Activated CD4-positive, alpha-beta memory T cell treated with anti-CD3 and anti-CD28 coated beads, Interleukin-2, amount 10 ng/mL, durations not matched to agents 7 days and 5 days (primary cell): ENCODE results near the gene DUOX1. TPM values are rescaled to one million over a fixed set of nuclear protein-coding genes. Genes with fewer than 3 reads are reported as not detected.

Experiments
- CTCF ChIA-PET: fragments of 350-600 bp; sonication (Branson Sonifier 250); formaldehyde crosslinking; loops from one replicate; lab custom pipeline; 2021; ENCODE audit warnings: antibody characterized with exemption, inconsistent platforms; lab: Charles Lee
- POLR2A ChIA-PET: fragments of 350-600 bp; sonication (Branson Sonifier 250); formaldehyde crosslinking; loops from one replicate; lab custom pipeline; 2021; ENCODE audit warnings: antibody characterized with exemption; lab: Charles Lee
- DNase-seq: peaks from one replicate; pipeline ENCODE4 v3.0.0-alpha.2; 2020
- H3K27ac Mint-ChIP-seq: one replicate; pipeline ENCODE4 v1.8.0; 2021; ENCODE audit warnings: mild to moderate bottlenecking, mixed read lengths
- H3K27me3 Mint-ChIP-seq: one replicate; pipeline ENCODE4 v1.8.0; 2021; ENCODE audit warnings: mixed read lengths
- H3K36me3 Mint-ChIP-seq: one replicate; pipeline ENCODE4 v1.8.0; 2021; ENCODE audit warnings: low read depth, mixed read lengths
- H3K4me1 Mint-ChIP-seq: one replicate; pipeline ENCODE4 v1.8.0; 2021; ENCODE audit warnings: mixed read lengths
- H3K4me3 Mint-ChIP-seq: one replicate; pipeline ENCODE4 v1.8.0; 2021; ENCODE audit warnings: mild to moderate bottlenecking, mixed read lengths
- H3K9me3 Mint-ChIP-seq: one replicate; pipeline ENCODE4 v1.8.0; 2021; ENCODE audit warnings: mixed read lengths
- total RNA-seq, 2 experiments: library from RNA; stranded (reverse); gene quantifications; one replicate each; pipeline ENCODE4 v1.2.3, GENCODE V29; 2021

Gene DUOX1
- total RNA-seq, 2 experiments from 2014 or later: 0.08 TPM; not detected in 1

GRCh38 chr15:45184562-45185041, 54.8 kb downstream of the DUOX1 start:
- Mint-ChIP-seq H3K27ac (no peak overlapping the region), H3K9me3 (no peaks in the 10 kb centered on the region), H3K27me3 (peaks cover 21% of the 10 kb centered on the region), H3K36me3 (no peaks in the 10 kb centered on the region), H3K4me1 (peaks cover 24% of the 10 kb centered on the region), H3K4me3 (no peak overlapping the region)
- CTCF ChIA-PET: no interaction called here
- no peak for DNase-seq
- POLR2A ChIA-PET: no interaction called here

DNA sequence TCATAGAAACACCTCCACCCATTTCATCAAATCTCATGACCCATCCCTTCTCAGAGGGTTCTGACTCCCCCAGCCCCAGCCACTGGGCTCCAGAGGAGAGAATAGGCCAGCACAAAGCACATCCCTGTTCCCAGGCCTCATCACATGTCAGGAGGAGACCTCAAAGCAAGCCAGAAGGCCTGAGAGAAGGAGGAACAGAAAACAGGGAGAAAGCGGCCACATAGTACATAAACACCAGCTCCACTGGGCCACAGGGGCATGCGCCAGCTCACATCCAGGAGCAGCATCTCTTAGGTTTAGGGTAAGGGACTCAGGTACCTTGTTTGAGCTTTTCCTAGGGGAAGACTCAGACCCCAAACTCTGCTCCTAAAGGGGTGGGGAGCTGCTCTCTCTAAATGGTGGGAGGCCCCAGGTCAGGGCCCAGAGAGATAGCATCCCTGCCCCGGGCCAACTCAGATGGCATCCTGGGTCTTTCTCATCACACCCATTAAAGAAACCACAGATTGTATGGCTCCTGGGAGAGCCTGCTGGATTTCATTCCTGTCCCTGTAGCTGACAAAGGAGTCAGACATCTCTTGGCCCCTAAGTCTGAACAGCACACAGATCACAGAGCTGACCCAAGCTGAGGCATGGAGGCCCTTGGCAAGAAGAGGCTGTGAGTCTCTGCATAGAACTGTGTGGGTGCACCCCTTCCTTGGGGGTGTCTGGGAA, 55.4 kb downstream of the DUOX1 start:
- Mint-ChIP-seq H3K9me3 (no peaks in the 10 kb centered on the region), H3K36me3 (no peaks in the 10 kb centered on the region), H3K4me3 (no peak overlapping the region), H3K27me3 (peaks cover 27% of the 10 kb centered on the region), H3K4me1 (peaks cover 19% of the 10 kb centered on the region), H3K27ac (no peak overlapping the region)
- ChIA-PET CTCF (interaction anchor here (1.0 to 2.2 kb wide), 3 partner anchors 13 to 67 kb away, joined by 3 to 6 read pairs (median 4); no protein-coding TSS in a partner anchor), POLR2A (interaction anchor here (1.0 kb wide), 1 partner anchor 13 kb away, joined by 4 read pairs; no protein-coding TSS in a partner anchor)
- no peak for DNase-seq

DNA sequence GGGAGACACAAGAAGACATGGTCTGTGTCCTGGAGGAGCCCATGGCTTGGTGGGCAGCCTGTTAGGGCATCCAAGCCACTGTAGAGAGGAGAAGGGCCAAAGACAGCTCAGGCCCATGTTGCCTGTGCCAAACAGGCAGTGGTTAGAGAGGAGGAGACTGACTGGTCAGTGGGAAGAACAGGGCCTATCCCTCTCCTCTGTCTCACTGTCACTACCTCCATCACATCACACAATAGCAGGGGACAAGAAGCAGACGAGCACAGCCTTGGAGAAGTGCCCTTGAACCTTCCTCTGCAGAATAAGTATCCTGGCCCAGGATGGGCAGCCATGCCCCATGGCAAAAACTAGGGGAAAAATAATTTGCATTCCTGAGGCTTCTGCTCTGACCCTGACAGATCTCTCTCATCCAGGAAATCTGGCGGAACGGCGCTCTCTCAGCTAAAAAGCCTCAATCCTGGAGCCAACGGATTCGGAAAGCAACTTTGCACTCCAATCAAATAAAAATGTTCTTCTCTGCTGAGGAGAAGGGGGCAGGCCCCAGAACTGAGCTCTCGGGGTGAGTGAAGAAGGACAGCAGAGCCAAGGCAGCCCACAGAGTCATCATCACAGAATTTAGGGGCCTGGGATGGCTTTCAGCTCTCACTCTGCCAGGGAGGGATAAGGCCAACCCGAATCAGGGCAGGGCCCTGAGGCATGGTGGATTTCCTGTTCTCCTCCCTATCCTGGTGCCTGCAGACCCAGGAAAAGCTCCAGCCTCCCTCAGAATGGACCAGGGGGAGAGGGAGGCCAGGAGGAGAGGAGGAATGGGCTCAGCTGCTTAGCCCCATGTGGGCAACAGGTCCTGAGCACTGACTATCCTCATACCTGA, 56.3 kb downstream of the DUOX1 start:
- no peaks in the 10 kb centered on the region for H3K9me3 Mint-ChIP-seq
- no peaks in the 10 kb centered on the region for H3K36me3 Mint-ChIP-seq
- ChIA-PET POLR2A (interaction anchor here (1.0 to 1.1 kb wide), 3 partner anchors 12 to 15 kb away, joined by 3 to 5 read pairs (median 4); no protein-coding TSS in a partner anchor), CTCF (interaction anchor here (0.6 to 2.2 kb wide), 6 partner anchors 12 to 449 kb away, joined by 3 to 6 read pairs (median 4); no protein-coding TSS in a partner anchor)
- DNase-seq: no peak
- H3K4me3 Mint-ChIP-seq: peak overlapping the region; percentile 56
- peaks cover 14% of the 10 kb centered on the region for H3K4me1 Mint-ChIP-seq
- H3K27ac Mint-ChIP-seq: no peak overlapping the region
- peaks cover 31% of the 10 kb centered on the region for H3K27me3 Mint-ChIP-seq

DNA sequence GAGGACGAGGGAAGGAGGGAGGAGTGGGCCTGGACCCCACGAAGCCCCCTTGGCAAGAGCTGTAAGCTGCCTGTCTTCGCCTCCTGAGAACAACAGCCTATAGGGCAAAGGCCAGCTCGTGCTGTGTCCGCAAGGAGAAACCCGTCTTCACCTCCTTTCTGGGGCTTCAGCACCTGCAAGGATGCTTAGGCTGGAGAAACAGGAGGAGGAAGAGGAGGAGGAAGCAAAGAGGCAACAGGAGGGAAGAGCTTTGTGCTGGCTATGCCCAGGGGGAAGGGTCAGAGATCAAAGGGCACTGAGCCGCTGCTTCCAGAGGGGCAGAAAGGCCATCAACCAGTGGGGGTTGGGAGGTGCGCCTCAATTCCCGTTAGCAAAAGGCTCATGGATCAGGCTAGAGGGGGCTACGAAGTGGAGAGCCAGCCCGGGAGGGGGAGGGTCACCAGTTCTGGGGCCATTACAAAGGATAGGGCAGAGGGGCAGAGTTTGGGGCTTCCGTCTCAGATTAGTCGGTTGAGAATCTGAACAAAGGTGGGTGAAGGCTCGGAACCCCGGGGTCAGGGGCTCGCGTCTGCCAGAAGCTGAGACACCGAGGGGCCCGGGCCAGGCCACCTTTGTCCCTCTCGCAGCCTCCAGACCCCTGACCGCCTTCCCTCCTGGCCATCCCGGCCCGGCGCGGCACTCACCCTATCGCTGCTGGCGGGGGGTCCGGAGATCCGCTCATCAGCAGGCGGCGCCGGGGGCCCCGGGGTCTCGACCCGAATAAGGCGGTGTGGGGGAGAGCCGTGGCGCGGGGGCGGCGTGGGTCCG, 57.2 kb downstream of the DUOX1 start:
- H3K4me3 Mint-ChIP-seq: peak overlapping the region; percentile 56
- CTCF ChIA-PET: interaction anchor here (0.6 to 2.2 kb wide), 5 partner anchors 11 to 449 kb away, joined by 3 to 6 read pairs (median 6); no protein-coding TSS in a partner anchor
- no peaks in the 10 kb centered on the region for H3K9me3 Mint-ChIP-seq
- no peak overlapping the region for H3K27ac Mint-ChIP-seq
- no peak for DNase-seq
- peaks cover 12% of the 10 kb centered on the region for H3K4me1 Mint-ChIP-seq
- POLR2A ChIA-PET: interaction anchor here (1.0 to 1.1 kb wide), 2 partner anchors 11 to 14 kb away, joined by 3 to 5 read pairs; no protein-coding TSS in a partner anchor
- H3K36me3 Mint-ChIP-seq: no peaks in the 10 kb centered on the region
- peaks cover 32% of the 10 kb centered on the region for H3K27me3 Mint-ChIP-seq

DNA sequence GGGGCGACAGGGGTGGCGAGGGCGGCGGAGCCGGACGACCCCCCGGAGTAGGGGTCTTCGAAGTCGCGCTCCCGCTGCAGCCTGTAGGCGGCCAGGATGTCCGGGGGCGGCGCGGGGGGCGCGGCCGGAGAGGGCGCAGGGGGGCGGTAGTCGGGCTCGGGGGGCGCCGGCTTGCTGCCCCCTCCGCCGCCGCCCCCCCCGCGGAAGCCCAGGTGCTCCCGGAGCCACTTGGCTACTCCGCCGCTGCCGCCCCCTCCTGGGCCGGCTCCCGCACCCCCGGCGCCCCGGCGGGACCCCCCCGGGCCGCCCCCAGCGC, 57.7 kb downstream of the DUOX1 start:
- Mint-ChIP-seq H3K27me3 (peaks cover 33% of the 10 kb centered on the region), H3K4me3 (no peak overlapping the region), H3K27ac (no peak overlapping the region), H3K36me3 (no peaks in the 10 kb centered on the region), H3K4me1 (peaks cover 12% of the 10 kb centered on the region), H3K9me3 (no peaks in the 10 kb centered on the region)
- ChIA-PET CTCF (interaction anchor here (1.2 to 2.2 kb wide), 2 partner anchors 11 to 24 kb away, joined by 6 read pairs; no protein-coding TSS in a partner anchor), POLR2A (interaction anchor here (1.2 kb wide), 1 partner anchor 11 kb away, joined by 4 read pairs; no protein-coding TSS in a partner anchor)
- no peak for DNase-seq

GRCh38 chr15:45187894-45188830, 58.4 kb downstream of the DUOX1 start, which contains the start of gene SHF:
Gene SHF, minus strand, starts transcription at chr15:45187966. Its CDS starts 15 bp downstream, at chr15:45187951.
- DNase-seq: peak; percentile 32
- no peaks in the 10 kb centered on the region for H3K36me3 Mint-ChIP-seq
- H3K4me1 Mint-ChIP-seq: peaks cover 12% of the 10 kb centered on the region
- CTCF ChIA-PET: interaction anchor here (0.7 to 2.2 kb wide), 3 partner anchors 10 to 400 kb away, joined by 3 to 6 read pairs (median 6); no protein-coding TSS in a partner anchor
- no peak within 1 kb of the TSS for H3K27ac Mint-ChIP-seq
- H3K4me3 Mint-ChIP-seq: peak within 1 kb of the TSS; percentile 76
- H3K27me3 Mint-ChIP-seq: peaks cover 34% of the 10 kb centered on the region
- POLR2A ChIA-PET: interaction anchor here (1.2 kb wide), 1 partner anchor 10 kb away, joined by 4 read pairs; no protein-coding TSS in a partner anchor
- no peaks in the 10 kb centered on the region for H3K9me3 Mint-ChIP-seq

- no peaks in the 10 kb centered on the region for H3K9me3 Mint-ChIP-seq
- H3K4me1 Mint-ChIP-seq: peaks cover 19% of the 10 kb centered on the region
Observed at GRCh38 chr15:45197512-45197911, 67.7 kb downstream of the DUOX1 start.

DNA sequence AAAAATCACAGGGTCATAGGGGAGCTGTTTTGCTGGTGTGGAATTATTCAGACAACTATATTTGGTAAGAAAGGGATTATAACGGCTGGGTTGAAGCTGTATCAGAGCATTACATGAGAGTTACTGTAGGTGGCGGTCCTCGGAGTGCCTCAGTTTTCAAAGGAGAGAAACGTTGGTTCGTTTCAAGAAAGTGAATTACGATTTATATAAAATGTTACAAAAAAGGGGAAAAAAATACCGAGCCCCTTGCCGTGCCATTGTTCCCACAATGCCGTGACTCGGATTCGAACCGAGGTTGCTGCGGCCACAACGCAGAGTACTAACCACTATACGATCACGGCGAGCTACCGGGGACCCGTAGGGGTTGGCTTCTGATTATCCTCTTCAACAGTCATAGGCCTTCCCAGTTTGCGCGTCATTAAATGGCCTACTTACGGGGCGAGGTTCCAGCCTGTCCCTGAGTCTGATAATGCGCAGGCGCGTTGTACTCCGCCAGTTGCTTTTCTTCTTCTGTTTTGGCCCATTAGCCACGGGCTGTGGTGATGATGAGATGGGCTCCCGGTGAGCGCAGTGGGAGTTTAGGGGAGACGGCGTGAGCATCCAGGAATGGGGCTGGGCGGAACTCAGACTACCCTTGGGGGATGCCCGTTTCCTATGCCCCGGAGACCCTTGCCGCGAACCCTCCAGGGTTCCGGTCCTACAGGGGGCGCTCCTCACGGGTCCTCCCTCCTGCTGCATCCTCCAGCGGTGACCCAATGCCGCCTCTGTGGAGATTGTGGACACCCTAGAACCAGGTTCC, 68.7 kb downstream of the DUOX1 start:
- Mint-ChIP-seq H3K4me3 (no peak overlapping the region), H3K4me1 (peaks cover 19% of the 10 kb centered on the region), H3K27me3 (peaks cover 2% of the 10 kb centered on the region), H3K9me3 (no peaks in the 10 kb centered on the region), H3K36me3 (peaks cover 4% of the 10 kb centered on the region), H3K27ac (no peak overlapping the region)
- peak; percentile 96 for DNase-seq
- ChIA-PET POLR2A (interaction anchor here (0.7 to 4.9 kb wide), 14 partner anchors 11 to 477 kb away, joined by 3 to 51 read pairs (median 5); partner anchors contain the start of genes BLOC1S6 and SHF), CTCF (interaction anchor here (0.7 to 9.7 kb wide), 17 partner anchors 8 to 507 kb away, joined by 3 to 163 read pairs (median 3); partner anchors contain the start of gene SHF)

More at GRCh38 chr15:45197512-45197911, 67.7 kb downstream of the DUOX1 start:
- H3K4me3 Mint-ChIP-seq: peak overlapping the region; percentile 71
- H3K27me3 Mint-ChIP-seq: peaks cover 4% of the 10 kb centered on the region
- ChIA-PET POLR2A (interaction anchor here (0.9 to 4.0 kb wide), 6 partner anchors 10 to 33 kb away, joined by 4 to 47 read pairs (median 8); partner anchors contain the start of gene SHF), CTCF (interaction anchor here (0.9 to 9.7 kb wide), 9 partner anchors 10 to 508 kb away, joined by 3 to 163 read pairs (median 4); partner anchors contain the start of gene SHF)
- peak overlapping the region; percentile 40 for H3K27ac Mint-ChIP-seq
- no peak for DNase-seq
- peaks cover 4% of the 10 kb centered on the region for H3K36me3 Mint-ChIP-seq

GRCh38 chr15:45199136-45199810, 69.5 kb downstream of the DUOX1 start:
- ChIA-PET CTCF (interaction anchor here (0.8 to 9.7 kb wide), 5 partner anchors 19 to 653 kb away, joined by 3 to 163 read pairs (median 8); a partner anchor contains a TSS), POLR2A (interaction anchor here (1.2 to 4.9 kb wide), 8 partner anchors 18 to 772 kb away, joined by 3 to 51 read pairs (median 8); partner anchors contain the start of genes BLOC1S6, CTDSPL2 and SQOR)
- no peak overlapping the region for H3K27ac Mint-ChIP-seq
- DNase-seq: peak; percentile 56
- H3K36me3 Mint-ChIP-seq: peaks cover 4% of the 10 kb centered on the region
- H3K4me3 Mint-ChIP-seq: no peak overlapping the region
- no peaks in the 10 kb centered on the region for H3K9me3 Mint-ChIP-seq
- H3K27me3 Mint-ChIP-seq: peaks cover 7% of the 10 kb centered on the region
- peaks cover 19% of the 10 kb centered on the region for H3K4me1 Mint-ChIP-seq
